GM19193 (cell line): ENCODE results near the gene CCDC87.

Experiments
- POLR2A ChIP-seq: IDR thresholded peaks from 4 replicates; pipeline ENCODE4 v1.6.1; 2011; ENCODE audit not compliant: insufficient read depth, insufficient read length; ENCODE audit errors: extremely low read depth

The CCDC87 gene

GRCh38 chr11:66600219-66600618 is 7.4 kb upstream of the CCDC87 start:
- TF ChIP-seq POLR2A = no peak

- TF ChIP-seq POLR2A = no peak
These were observed 6.1 kb upstream of the CCDC87 start for GRCh38 chr11:66598993-66599392.

DNA sequence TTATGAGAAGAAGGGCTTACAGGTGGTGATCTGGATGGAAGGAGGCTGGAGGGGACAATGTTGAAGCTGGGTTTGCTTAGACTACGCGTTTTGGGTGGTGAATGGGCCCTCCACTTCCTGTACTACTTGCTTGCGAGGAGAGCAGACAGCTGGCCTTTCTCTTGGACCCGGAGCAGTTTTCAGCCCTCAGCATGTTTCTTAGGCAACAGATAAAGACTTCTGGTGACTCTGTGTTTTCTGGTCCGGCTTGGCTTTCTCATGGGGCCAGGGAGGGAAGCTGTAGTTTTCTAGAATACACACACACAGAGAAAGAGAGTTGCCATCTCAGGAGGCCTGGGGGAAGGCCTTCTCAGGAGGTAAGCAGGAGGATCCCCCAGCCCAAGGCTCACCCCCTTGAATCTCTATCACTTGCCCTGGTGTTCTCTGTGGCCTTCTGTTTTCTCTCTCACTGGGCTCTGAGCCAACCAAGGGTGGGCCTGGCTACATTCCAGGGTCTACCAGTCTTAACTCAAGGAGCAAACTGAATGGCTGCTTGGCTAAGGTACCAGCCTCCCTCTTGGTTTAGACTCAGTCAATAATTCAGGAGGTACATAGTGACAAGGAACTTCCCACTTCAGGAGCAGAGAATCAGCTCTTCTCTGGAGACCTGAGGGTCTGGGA is 2.5 kb upstream of the CCDC87 start:
- TF ChIP-seq POLR2A = no peak

- TF ChIP-seq POLR2A = no peak
These were observed 787 bp upstream of the CCDC87 start for GRCh38 chr11:66593650-66594049.

DNA sequence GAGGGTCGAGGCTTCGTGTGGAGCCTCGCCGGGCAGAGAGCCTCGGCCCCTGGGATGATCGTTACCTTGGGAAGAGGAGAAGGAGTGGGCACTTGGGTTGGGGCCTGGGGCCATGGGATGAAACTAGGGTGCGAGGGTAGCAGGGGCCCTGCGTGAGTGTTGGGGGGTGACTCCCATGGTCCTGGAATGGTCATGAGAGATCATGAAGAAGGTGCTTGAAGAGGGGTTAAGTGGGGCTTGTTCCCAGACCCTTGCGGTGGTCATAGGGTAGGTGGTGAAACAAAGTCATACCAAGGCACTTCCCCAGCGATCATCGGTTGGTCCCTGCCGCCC is 406 bp upstream of the CCDC87 start:
- TF ChIP-seq POLR2A = no peak

DNA sequence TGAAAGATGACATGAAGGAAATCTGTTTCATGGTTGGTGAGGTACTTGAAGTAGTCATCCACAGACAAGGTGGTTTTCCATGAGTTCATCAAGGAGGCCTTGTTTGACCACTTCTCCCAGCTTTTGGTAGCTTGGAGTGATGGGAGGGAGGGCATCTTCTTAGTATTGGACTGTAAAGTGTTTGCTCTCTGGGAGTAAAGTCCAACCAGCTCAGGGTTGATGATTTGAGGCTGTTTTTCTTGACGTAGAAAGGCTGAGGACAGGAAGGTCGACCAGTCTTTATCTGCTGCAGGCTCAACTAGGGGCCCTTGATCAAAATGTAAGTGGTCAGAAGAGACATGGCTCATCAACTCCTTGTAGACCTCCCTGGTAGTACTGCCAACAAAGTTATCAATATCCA is 1.7 kb downstream of the CCDC87 start:
- TF ChIP-seq POLR2A = no peak

DNA sequence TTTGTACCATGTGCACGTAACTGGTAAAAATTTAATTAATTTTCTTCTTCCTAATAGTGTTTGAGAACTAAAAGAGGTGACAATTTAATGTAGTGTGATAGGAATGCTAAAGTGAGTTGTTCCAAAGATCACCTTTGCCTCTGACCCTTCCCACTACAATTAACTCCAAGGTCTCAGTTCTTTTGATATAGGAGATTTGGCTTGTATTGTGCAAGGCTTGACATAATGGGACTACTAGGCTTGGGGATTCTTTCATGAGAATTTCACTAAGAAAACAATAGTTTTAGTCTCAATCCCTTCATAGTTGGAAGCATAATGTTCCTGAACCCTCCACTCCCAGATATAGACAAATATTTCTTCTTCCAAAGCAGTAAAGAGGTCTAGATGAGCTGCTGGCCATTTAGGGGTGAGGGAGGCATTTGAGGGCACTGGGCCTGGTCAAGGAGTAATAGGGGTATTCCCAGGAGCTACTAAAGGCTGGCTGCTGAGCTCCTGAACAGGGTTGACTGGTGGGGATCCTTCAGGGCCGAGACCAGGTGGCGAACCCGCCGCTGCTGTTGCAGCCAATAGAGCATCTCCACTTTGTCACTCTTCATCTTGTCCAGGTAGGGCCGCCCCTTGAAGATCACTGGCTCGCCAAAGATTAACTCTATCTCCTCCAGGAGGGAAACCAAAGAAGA is 2.7 kb downstream of the CCDC87 start:
- TF ChIP-seq POLR2A = no peak

- TF ChIP-seq POLR2A = no peak
These were observed 6.7 kb downstream of the CCDC87 start for GRCh38 chr11:66586136-66586535.

DNA sequence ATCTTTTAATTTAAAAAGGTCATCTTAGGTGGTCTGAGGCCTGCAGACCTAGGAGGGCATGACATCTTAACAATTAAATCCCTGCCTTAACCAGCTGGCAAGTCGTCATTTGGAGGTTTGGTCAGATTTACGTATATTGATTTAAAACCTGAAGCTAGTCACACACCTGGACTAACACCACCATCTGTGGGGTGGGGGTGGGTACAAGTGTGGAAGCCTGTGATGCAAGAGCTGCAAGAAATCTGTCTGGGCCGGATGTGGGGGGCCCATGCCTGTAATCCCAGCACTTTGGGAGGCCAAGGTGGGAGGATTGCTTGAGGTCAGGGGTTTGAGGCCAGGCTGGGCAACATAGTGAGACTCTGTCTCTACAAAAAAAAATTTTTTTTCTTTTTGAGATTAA is 11.6 kb downstream of the CCDC87 start:
- no peak for TF ChIP-seq POLR2A

GRCh38 chr11:66580803-66581202 is 12.1 kb downstream of the CCDC87 start:
- TF ChIP-seq POLR2A = no peak

GRCh38 chr11:66579017-66579606 is 13.8 kb downstream of the CCDC87 start:
- TF ChIP-seq POLR2A = no peak

DNA sequence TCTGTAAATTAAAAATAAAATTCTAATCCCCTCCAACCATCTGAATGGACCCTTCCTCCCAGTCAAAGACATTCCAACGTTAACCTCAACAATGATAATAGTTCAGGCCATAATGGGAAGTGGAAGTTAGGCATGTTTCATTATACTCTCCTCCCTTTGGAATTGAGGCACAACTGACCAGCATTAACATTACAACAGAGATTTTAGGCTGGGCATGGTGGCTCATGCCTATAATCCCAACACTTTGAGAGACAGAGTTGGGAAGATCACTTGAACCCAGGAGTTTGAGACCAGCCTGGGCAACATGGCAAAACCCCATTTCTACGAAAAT is 22.0 kb downstream of the CCDC87 start:
- TF ChIP-seq POLR2A = no peak

- TF ChIP-seq POLR2A = no peak
These were observed 22.6 kb downstream of the CCDC87 start for GRCh38 chr11:66570079-66570849.

DNA sequence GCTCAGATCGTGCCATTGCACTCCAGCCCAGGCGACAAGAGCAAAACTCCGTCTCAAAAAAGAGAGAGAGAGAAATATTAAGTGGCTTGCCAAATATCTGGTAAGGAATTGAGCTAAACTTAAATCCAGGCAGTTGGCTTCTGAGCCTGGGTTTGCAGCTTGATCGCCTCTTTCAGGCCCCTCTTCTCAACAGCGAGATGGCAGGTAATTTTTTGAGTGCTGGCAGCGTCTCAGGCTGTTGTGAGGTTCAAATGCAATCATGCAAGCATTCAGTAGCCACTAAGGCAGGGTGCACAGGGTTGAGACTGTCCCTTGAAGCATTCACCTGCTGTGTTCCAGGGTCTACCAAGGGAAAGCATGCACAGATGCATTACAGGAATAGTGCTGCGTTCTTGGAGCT is 23.8 kb downstream of the CCDC87 start:
- TF ChIP-seq POLR2A = no peak

GRCh38 chr11:66568124-66568916 is 24.5 kb downstream of the CCDC87 start, which contains the start of gene CTSF:
Gene CTSF (minus strand): TSS chr11:66568606. CDS start chr11:66568486, 120 bp downstream.
- TF ChIP-seq POLR2A = no peak
